H9 (cell line): ENCODE data around the gene FABP1. TPM values are rescaled to one million over a fixed set of nuclear protein-coding genes. Genes with fewer than 3 reads are reported as not detected.

Source experiments
- DNase-seq: peaks from one replicate; pipeline ENCODE4 v3.0.0-alpha.2; 2017
- H2AFZ ChIP-seq: one replicate; pipeline ENCODE4 v1.6.1; 2013; ENCODE audit warnings: mild to moderate bottlenecking, low read length, control low read depth, moderate library complexity
- H2AK5ac ChIP-seq: 2 replicates; pipeline ENCODE4 v1.6.1; 2013; ENCODE audit warnings: low read length, control low read depth, mixed read lengths; ENCODE audit not compliant: insufficient read length
- H2BK120ac ChIP-seq: one replicate; pipeline ENCODE4 v1.6.1; 2013; ENCODE audit warnings: low read depth, mild to moderate bottlenecking, low read length, control low read depth, inconsistent platforms; ENCODE audit not compliant: poor library complexity, severe bottlenecking
- H2BK12ac ChIP-seq: 2 replicates; pipeline ENCODE4 v1.6.1; 2013; ENCODE audit warnings: low read length, control low read depth, mixed read lengths, low read depth; ENCODE audit not compliant: insufficient read length
- H2BK15ac ChIP-seq: 2 replicates; pipeline ENCODE4 v1.6.1; 2013; ENCODE audit warnings: low read depth, low read length, control low read depth
- H2BK20ac ChIP-seq: one replicate; pipeline ENCODE4 v1.6.1; 2013; ENCODE audit warnings: low read depth, mild to moderate bottlenecking, low read length, control low read depth, inconsistent platforms; ENCODE audit not compliant: poor library complexity, severe bottlenecking
- H2BK5ac ChIP-seq: 2 replicates; pipeline ENCODE4 v1.6.1; 2013; ENCODE audit warnings: low read length, control low read depth, mixed read lengths; ENCODE audit not compliant: insufficient read length
- H3K14ac ChIP-seq: 2 replicates; pipeline ENCODE4 v1.6.1; 2013; ENCODE audit warnings: low read length, control low read depth; ENCODE audit not compliant: insufficient read depth
- H3K18ac ChIP-seq: 2 replicates; pipeline ENCODE4 v1.6.1; 2013; ENCODE audit warnings: low read depth, mild to moderate bottlenecking, mixed read lengths, low read length, control low read depth; ENCODE audit not compliant: insufficient read length
- H3K23ac ChIP-seq: 2 replicates; pipeline ENCODE4 v1.6.1; 2013; ENCODE audit warnings: low read length, control low read depth, mixed read lengths, low read depth; ENCODE audit not compliant: insufficient read length
- H3K23me2 ChIP-seq: 2 replicates; pipeline ENCODE4 v1.6.1; 2013; ENCODE audit warnings: low read depth, mild to moderate bottlenecking, mixed read lengths, low read length, control low read depth; ENCODE audit not compliant: insufficient read length, poor library complexity, severe bottlenecking
- H3K27ac ChIP-seq: 2 replicates; pipeline ENCODE4 v1.5.1; 2013; ENCODE audit warnings: low read length, control low read depth, mixed read lengths, low read depth; ENCODE audit not compliant: insufficient read length
- H3K27me3 ChIP-seq: 2 replicates; pipeline ENCODE4 v1.6.1; 2013; ENCODE audit warnings: low read length, control low read depth, inconsistent platforms; ENCODE audit not compliant: insufficient read depth
- H3K4ac ChIP-seq: 2 replicates; pipeline ENCODE4 v1.6.1; 2013; ENCODE audit warnings: low read depth, mild to moderate bottlenecking, control low read depth, inconsistent platforms, low read length, moderate library complexity
- H3K4me1 ChIP-seq: 2 replicates; pipeline ENCODE4 v1.6.1; 2013; ENCODE audit warnings: low read length, control low read depth, inconsistent platforms; ENCODE audit not compliant: insufficient read depth
- H3K4me2 ChIP-seq: 2 replicates; pipeline ENCODE4 v1.6.1; 2013; ENCODE audit warnings: low read length, control low read depth, mixed read lengths; ENCODE audit not compliant: insufficient read length, insufficient read depth
- H3K56ac ChIP-seq: 2 replicates; pipeline ENCODE4 v1.6.1; 2013; ENCODE audit warnings: low read depth, mild to moderate bottlenecking, mixed read lengths, low read length, control low read depth; ENCODE audit not compliant: insufficient read length
- H3K79me1 ChIP-seq: 2 replicates; pipeline ENCODE4 v1.6.1; 2013; ENCODE audit warnings: low read depth, mild to moderate bottlenecking, moderate library complexity, low read length, control low read depth, inconsistent platforms; ENCODE audit not compliant: insufficient read depth, poor library complexity, severe bottlenecking
- H3K79me2 ChIP-seq: 2 replicates; pipeline ENCODE4 v1.6.1; 2013; ENCODE audit warnings: low read length, control low read depth, inconsistent platforms; ENCODE audit not compliant: insufficient read depth
- H3K9ac ChIP-seq: 2 replicates; pipeline ENCODE4 v1.6.1; 2013; ENCODE audit warnings: low read length, control low read depth, mixed read lengths; ENCODE audit not compliant: insufficient read length; ENCODE audit errors: extremely low read depth
- H3K9me3 ChIP-seq: one replicate; pipeline ENCODE4 v1.6.1; 2013; ENCODE audit warnings: low read depth, low read length, inconsistent platforms; ENCODE audit not compliant: control insufficient read depth
- H3T11ph ChIP-seq: one replicate; pipeline ENCODE4 v1.6.1; 2013; ENCODE audit warnings: mild to moderate bottlenecking, low read length, control low read depth, inconsistent platforms
- H4K20me1 ChIP-seq: one replicate; pipeline ENCODE4 v1.6.1; 2013; ENCODE audit not compliant: control insufficient read depth, insufficient read length, insufficient read depth
- H4K5ac ChIP-seq: 2 replicates; pipeline ENCODE4 v1.6.1; 2013; ENCODE audit warnings: low read depth, mild to moderate bottlenecking, mixed read lengths, low read length, control low read depth; ENCODE audit not compliant: insufficient read length
- H4K8ac ChIP-seq: replicated peaks from 2 replicates; pipeline ENCODE4 v1.6.1; 2013; ENCODE audit warnings: low read length, control low read depth, mixed read lengths, low read depth; ENCODE audit not compliant: insufficient read length
- H4K91ac ChIP-seq: 2 replicates; pipeline ENCODE4 v1.6.1; 2013; ENCODE audit warnings: low read depth, mild to moderate bottlenecking, moderate library complexity, mixed read lengths, low read length, control low read depth; ENCODE audit not compliant: insufficient read length
- H3K27ac Mint-ChIP-seq, 3 experiments: 2 replicates in 2 of 3; 3 replicates in 1 of 3; pipeline ENCODE4 v1.8.0; 2020 to 2021; ENCODE audit warnings: mixed read lengths in 3 of 3, mild to moderate bottlenecking in 1 of 3, moderate library complexity in 1 of 3
- H3K27me3 Mint-ChIP-seq: 2 replicates; pipeline ENCODE4 v1.8.0; 2021; ENCODE audit warnings: low read depth, mild to moderate bottlenecking, moderate library complexity, mixed read lengths
- H3K36me3 Mint-ChIP-seq, 3 experiments: 2 replicates in 2 of 3; 3 replicates in 1 of 3; pipeline ENCODE4 v1.8.0; 2020 to 2021; ENCODE audit warnings: low read depth in 3 of 3, mixed read lengths in 3 of 3; ENCODE audit not compliant: insufficient read depth in 1 of 3
- H3K4me1 Mint-ChIP-seq, 2 experiments: 2 replicates each; pipeline ENCODE4 v1.8.0; 2020; ENCODE audit warnings: mixed read lengths in 2 of 2
- H3K4me3 Mint-ChIP-seq, 2 experiments: 2 replicates in 1 of 2; 3 replicates in 1 of 2; pipeline ENCODE4 v1.8.0; 2020 to 2021; ENCODE audit warnings: mild to moderate bottlenecking in 2 of 2, mixed read lengths in 2 of 2, moderate library complexity in 1 of 2
- H3K9me3 Mint-ChIP-seq, 2 experiments: 2 replicates in 1 of 2; 3 replicates in 1 of 2; pipeline ENCODE4 v1.8.0; 2020; ENCODE audit warnings: mild to moderate bottlenecking in 2 of 2, mixed read lengths in 2 of 2, moderate library complexity in 1 of 2
- WGBS: extraction: QIAGEN DNeasy Blood & Tissue Kit; methylation state at CpG from one replicate; pipeline ENCODE4 v1.1.7; 2013; ENCODE audit warnings: missing lambda C conversion rate, low lambda C conversion rate, mixed read lengths; ENCODE audit not compliant: insufficient read length; ENCODE audit errors: extremely low coverage; 5-methylcytosine and 5-hydroxymethylcytosine counted together
- total RNA-seq: library from RNA; stranded (reverse); gene quantifications from 2 replicates; pipeline ENCODE4 v1.2.1, GENCODE V29; 2021
- TF ChIP-seq, protein P1 (sequence below): fragments of 200-600 bp; sonication (generic); conservative IDR thresholded peaks from 3 replicates; pipeline ENCODE4 v1.8.0; 2021; ENCODE audit warnings: antibody characterized with exemption, mild to moderate bottlenecking

FABP1 gene
- total RNA-seq, 1 experiment from 2014 or later, result not detected

DNA sequence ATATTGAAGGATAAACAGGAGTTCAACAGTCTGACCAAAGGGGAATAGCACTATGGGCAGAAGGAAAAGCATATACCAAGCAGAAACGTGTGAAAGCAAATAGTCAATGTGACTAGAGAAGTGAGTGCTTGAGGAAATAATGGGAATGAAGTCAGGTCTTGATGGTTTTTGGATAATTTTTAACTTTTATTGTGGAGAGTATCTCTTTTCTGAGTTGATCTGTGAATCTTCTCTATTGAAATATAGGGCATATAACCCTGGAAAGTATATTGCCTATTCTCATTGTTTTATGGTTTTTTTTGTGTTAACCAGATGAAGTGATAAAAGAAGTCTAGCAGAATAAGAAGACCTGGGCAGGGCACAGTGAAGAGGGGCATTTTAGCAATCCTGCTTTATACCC, 16.4 kb upstream of the FABP1 start:
- H3K36me3 Mint-ChIP-seq, result peaks cover 1 to 10% (median 2%) of the 10 kb centered on the region in 3 experiments; a peak in 5 of 7 replicates
- TF ChIP-seq, protein P1, sequence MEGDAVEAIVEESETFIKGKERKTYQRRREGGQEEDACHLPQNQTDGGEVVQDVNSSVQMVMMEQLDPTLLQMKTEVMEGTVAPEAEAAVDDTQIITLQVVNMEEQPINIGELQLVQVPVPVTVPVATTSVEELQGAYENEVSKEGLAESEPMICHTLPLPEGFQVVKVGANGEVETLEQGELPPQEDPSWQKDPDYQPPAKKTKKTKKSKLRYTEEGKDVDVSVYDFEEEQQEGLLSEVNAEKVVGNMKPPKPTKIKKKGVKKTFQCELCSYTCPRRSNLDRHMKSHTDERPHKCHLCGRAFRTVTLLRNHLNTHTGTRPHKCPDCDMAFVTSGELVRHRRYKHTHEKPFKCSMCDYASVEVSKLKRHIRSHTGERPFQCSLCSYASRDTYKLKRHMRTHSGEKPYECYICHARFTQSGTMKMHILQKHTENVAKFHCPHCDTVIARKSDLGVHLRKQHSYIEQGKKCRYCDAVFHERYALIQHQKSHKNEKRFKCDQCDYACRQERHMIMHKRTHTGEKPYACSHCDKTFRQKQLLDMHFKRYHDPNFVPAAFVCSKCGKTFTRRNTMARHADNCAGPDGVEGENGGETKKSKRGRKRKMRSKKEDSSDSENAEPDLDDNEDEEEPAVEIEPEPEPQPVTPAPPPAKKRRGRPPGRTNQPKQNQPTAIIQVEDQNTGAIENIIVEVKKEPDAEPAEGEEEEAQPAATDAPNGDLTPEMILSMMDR, result no peak

More for the DNA sequence above, 16.4 kb upstream of the FABP1 start:
- H3K4ac ChIP-seq, result no peak overlapping the region
- no peak overlapping the region for H3K4me2 ChIP-seq
- Mint-ChIP-seq H3K27me3 (peaks cover 14% of the 10 kb centered on the region), H3K4me3 (no peak overlapping the region), H3K27ac (no peak overlapping the region), H3K9me3 (peaks cover 11 to 15% of the 10 kb centered on the region in 2 experiments), H3K4me1 (no peaks in the 10 kb centered on the region)
- no peak overlapping the region for H3K56ac ChIP-seq
- H2BK15ac ChIP-seq, result no peak overlapping the region
- no peaks in the 10 kb centered on the region for H3K23me2 ChIP-seq
- WGBS, result no CpG with 5 or more reads among the region's 1 CpG
- no peak overlapping the region for H2BK5ac ChIP-seq
- no peak overlapping the region for H4K91ac ChIP-seq
- H3K79me1 ChIP-seq, result no peaks in the 10 kb centered on the region
- H2BK20ac ChIP-seq, result no peak overlapping the region
- H3K18ac ChIP-seq, result no peak overlapping the region
- H2BK12ac ChIP-seq, result no peak overlapping the region
- no peak overlapping the region for H2BK120ac ChIP-seq
- H3T11ph ChIP-seq, result no peak overlapping the region
- H4K5ac ChIP-seq, result no peak overlapping the region
- H3K27me3 ChIP-seq, result no peaks in the 10 kb centered on the region
- DNase-seq, result no peak
- no peaks in the 10 kb centered on the region for H3K79me2 ChIP-seq
- H3K9ac ChIP-seq, result no peak overlapping the region
- no peak overlapping the region for H2AFZ ChIP-seq
- H4K8ac ChIP-seq, result no peak overlapping the region
- no peaks in the 10 kb centered on the region for H4K20me1 ChIP-seq
- H3K4me1 ChIP-seq, result no peaks in the 10 kb centered on the region
- no peak overlapping the region for H2AK5ac ChIP-seq
- no peak overlapping the region for H3K23ac ChIP-seq
- no peak overlapping the region for H3K27ac ChIP-seq
- no peak overlapping the region for H3K14ac ChIP-seq
- no peaks in the 10 kb centered on the region for H3K9me3 ChIP-seq
